SH-SY5Y (cell line): ENCODE results near the gene GATM.

Source experiments
- GATA2 ChIP-seq: IDR thresholded peaks from 2 replicates; pipeline ENCODE4 v1.6.1; 2011; ENCODE audit warnings: mild to moderate bottlenecking, low read depth, low read length
- GATA3 ChIP-seq: IDR thresholded peaks from 2 replicates; pipeline ENCODE4 v1.6.1; 2011; ENCODE audit warnings: low read depth, mild to moderate bottlenecking, low read length, moderate library complexity

- TF ChIP-seq GATA2, result no peak
- no peak for TF ChIP-seq GATA3
Observed at GRCh38 chr15:45385590-45385989, 7.2 kb upstream of the GATM start.
